ENCODE results near the gene MCF2L2. TPM values are rescaled to one million over a fixed set of nuclear protein-coding genes. Genes with fewer than 3 reads are reported as not detected.
"Not testable (repeated sequence)": the region's sequence is repeated elsewhere in the genome, so short reads cannot be mapped to it uniquely, and the experiment has no call there.

MCF2L2 gene, protein sequence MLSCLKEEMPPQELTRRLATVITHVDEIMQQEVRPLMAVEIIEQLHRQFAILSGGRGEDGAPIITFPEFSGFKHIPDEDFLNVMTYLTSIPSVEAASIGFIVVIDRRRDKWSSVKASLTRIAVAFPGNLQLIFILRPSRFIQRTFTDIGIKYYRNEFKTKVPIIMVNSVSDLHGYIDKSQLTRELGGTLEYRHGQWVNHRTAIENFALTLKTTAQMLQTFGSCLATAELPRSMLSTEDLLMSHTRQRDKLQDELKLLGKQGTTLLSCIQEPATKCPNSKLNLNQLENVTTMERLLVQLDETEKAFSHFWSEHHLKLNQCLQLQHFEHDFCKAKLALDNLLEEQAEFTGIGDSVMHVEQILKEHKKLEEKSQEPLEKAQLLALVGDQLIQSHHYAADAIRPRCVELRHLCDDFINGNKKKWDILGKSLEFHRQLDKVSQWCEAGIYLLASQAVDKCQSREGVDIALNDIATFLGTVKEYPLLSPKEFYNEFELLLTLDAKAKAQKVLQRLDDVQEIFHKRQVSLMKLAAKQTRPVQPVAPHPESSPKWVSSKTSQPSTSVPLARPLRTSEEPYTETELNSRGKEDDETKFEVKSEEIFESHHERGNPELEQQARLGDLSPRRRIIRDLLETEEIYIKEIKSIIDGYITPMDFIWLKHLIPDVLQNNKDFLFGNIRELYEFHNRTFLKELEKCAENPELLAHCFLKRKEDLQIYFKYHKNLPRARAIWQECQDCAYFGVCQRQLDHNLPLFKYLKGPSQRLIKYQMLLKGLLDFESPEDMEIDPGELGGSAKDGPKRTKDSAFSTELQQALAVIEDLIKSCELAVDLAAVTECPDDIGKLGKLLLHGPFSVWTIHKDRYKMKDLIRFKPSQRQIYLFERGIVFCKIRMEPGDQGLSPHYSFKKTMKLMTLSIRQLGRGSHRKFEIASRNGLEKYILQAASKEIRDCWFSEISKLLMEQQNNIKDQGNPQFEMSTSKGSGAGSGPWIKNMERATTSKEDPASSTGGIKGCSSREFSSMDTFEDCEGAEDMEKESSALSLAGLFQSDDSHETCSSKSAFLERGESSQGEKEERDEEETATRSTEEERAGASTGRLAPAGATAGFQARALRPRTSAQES
- polyA plus RNA-seq (ENCODE audit: insufficient read length), result 0.25 TPM

DNA sequence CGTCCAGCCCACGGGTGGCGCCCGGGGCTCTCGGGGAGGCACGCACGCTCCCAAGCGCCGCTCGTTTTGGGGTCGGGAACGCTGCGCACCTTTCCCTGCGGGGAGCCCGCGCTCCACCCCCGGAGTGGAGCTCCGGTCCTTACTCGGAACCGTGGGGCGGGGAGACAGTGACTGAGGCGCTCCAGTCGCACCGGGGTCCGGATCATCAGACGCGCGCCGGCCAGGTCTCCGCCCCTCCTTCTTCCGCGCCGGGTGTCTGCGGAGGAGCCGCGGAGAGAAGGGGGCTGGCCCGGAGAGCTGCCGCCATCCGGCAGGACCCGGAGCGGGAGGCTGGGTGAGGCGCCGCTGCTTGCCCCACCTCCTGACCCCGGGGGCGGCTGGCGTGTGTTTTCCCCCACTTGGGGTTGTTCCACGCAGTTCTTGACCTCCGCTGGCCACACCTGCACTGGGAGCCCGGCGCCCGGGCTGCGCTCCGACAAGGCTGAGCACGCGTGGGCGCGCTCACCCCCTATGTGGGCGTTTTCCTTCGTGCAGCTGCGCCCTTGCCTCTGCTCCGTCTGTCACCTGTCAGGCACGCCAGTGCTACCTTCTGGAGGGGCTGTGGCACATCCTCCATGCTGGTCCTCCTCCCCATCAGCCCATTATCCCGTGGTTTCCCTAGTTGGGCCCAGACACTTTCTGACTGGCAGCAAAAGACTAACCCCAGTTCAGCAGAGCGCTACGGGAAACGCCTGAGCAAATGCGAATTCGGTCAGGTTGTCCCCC, at the start of gene MCF2L2:
Gene MCF2L2 (minus strand): TSS at position 173 of the 765 bp plus-strand sequence. CDS start 642 bp downstream, outside the sequence.
- no peak for DNase-seq (ENCODE audit: low read depth)

DNA sequence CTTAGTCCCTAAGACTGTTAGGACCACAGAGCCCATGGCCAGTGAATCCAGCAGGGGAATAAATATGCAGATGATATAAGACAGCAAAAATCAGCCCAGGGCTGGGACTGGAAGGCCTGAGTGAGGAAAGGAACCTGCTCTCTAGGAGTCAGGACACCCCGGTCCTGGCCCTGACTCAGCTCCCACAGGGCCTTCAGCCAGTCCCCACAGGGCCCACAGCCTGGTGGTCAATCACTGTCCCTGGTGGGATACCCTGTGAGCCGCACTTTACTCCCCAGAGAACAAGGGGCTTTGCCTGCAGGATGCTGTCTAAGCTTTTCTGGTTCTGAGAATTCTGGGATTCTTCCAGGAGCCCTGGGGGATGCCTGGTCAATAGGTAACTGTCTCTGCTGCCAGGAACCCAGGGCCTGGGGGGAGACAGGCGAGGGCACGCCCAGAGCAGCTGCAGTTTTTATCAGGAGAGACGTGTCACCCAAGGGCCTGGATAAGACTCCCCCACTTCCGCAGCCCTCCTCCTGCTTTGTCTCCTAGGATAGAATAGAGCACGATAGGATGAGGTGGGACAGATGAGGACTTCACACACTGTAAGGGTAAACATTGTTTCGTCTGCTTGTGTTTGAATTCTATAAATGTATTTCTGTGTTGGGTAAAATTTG, 49.5 kb upstream of the MCF2L2 start:
- no peak for DNase-seq (ENCODE audit: low read depth)

DNA sequence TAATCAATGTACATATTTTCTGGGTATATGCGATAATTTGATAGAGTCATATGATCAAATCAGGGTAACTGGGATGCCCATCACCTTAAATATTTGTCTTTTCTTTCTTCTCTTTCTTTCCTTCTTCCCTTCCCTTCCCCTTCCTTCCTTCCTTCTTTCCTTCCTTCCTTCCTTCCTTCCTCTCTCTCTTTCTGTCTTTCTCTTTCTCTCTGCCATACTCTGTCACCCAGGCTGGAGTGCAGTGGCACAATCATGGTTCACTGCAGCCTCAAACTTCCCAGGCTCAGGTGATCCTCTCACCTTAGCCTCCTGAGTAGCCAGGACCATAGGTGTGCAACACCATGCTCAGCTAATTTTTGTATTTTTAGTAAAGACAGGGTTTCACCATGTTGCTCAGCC, 47.3 kb upstream of the MCF2L2 start:
- not testable (repeated sequence) for DNase-seq (ENCODE audit: low read depth)

DNA sequence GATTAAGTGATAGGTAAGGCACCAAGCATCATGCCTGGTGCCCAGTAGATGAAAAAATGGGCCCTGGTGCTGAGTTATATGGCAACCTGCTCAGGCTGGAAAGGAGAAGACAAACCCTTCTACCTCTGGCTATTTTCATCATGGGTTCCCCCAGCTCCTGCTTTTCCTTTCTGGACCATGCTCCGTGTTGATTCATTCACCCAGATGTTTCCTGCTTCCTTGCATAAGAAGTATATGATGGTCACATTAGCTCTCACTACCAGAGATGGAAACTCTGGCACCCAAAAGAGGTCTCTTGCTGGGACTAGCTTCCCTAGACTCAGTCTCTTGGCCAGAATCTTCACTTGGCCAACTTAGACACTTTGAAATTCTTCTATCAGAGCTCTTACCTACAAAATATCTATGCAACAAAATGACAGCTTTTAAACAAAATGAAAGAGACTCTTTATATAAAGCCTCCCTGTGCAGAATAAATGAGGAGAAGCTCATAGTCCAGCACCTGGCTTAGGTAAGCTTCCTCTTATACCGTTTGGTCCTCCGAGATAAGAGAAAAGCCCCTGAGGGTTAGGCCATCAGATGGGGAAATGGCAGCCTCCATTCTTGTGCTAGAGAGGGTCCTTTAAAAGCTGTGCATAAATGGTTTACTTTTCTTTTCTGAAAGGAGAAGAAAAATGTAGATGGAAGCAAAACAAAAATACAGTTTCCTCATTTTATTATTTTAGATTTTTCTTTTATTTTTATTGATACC, 46.8 kb upstream of the MCF2L2 start:
- DNase-seq (ENCODE audit: low read depth), result no peak

DNA sequence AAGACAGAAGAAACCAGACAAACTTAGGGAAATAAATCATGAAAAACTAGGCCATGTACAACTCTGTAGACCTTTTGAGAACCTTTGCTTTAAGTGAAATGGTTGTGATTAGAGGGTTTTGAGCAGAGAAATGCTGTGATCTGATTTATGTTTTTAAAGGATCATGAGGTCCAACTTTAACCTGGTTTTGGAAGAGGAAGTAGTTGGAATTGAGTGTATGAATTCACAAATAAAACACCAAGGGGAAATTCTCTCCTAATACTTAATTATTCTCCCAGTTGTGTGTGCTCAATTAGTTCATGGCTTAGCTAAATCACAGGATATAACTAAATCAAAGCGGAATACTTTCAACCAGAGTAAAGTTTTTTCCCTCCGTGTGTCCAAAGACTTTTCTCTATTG, 45.5 kb upstream of the MCF2L2 start:
- no peak for DNase-seq (ENCODE audit: low read depth)

DNA sequence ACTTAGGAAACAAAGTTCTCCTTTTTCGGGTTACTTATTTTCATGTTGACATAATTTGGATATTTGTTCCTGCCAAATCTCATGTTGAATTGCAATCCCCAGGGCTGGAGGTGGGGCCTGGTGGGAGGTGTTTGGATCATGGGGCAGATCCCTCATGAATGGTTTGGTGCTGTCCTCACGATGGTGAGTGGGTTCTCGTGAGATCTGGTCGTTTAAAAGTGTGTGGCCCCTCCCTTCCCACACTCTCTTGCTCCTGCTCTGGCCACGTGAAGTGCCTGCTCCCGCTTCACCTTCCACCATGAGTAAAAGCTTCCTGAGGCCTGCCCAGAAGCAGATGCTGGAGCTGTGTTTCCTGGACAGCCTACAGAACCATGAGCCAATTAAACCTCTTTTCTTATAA, 43.7 kb upstream of the MCF2L2 start:
- DNase-seq (ENCODE audit: low read depth), result no peak

DNA sequence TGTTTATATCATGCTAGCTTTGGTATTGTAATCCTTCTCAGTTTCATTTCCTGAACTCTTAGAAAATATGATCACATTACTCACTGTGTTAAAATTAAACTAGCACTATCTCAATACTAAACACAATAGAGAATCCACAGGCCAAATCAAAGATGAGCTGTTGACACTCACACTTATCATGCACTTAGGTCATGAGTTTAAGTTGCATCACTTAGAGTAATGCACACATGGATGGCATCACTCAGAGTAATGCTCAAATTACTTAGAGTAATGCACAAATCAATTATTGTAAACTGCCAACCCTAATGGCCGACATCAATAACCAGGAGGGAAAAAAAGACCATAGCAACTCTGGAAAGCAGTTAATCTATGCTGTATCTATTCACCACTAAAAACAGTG, 40.0 kb upstream of the MCF2L2 start:
- DNase-seq (ENCODE audit: low read depth), result no peak

DNA sequence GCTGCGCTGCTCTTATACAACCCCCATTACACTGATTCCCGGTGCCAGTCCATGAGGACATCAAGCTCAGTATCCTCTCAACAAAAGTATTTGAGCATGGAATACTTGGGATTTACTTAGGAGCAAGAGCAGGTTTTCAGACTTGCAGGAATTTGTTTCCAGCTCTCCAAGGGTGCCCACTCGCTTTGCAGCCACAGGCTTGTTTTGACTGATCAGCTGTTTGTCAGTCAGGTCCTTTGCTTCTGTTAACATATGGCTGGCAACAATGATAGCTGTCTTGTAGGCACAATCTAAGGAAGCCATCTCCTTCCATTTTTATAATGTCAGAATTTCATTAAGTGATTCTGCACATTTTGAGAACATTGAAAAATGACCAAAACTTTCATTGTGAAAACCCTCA, 38.2 kb upstream of the MCF2L2 start:
- DNase-seq (ENCODE audit: low read depth), result no peak

DNA sequence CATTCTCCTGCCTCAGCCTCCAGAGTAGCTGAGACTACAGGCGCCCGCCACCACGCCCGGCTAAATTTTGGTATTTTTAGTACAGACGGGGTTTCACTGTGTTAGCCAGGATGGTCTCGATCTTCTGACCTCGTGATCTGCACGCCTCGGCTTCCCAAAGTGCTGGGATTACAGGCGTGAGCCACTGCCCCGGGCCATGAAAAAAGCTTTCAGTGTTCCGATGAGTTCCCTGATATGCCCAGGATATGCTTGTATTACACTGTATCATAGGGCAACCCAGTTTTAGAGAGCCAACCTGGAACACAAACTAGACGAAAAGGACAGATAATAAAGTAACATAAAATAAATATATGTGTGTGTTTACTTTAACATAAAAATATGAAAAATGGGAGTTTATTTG, 37.3 kb upstream of the MCF2L2 start:
- DNase-seq (ENCODE audit: low read depth), result not testable (repeated sequence)

DNA sequence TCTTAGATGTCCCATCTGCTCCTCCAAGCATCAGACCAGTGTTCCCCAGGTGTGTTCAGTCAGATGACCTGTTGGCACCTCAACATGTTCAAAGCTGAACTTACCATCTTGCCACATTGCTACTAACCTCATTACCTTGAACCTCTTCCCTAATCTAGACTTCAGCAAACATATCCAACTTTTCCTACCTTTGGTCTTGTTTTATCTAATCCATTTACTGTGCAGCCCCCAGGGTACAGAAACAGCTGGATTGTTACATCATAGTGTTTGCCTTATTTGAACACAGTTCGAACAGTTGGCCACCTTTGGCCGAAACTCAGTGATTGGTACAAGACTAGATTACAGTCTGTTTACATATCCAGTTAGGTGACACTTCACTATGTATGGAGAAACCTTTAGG, 36.1 kb upstream of the MCF2L2 start:
- DNase-seq (ENCODE audit: low read depth), result no peak

DNA sequence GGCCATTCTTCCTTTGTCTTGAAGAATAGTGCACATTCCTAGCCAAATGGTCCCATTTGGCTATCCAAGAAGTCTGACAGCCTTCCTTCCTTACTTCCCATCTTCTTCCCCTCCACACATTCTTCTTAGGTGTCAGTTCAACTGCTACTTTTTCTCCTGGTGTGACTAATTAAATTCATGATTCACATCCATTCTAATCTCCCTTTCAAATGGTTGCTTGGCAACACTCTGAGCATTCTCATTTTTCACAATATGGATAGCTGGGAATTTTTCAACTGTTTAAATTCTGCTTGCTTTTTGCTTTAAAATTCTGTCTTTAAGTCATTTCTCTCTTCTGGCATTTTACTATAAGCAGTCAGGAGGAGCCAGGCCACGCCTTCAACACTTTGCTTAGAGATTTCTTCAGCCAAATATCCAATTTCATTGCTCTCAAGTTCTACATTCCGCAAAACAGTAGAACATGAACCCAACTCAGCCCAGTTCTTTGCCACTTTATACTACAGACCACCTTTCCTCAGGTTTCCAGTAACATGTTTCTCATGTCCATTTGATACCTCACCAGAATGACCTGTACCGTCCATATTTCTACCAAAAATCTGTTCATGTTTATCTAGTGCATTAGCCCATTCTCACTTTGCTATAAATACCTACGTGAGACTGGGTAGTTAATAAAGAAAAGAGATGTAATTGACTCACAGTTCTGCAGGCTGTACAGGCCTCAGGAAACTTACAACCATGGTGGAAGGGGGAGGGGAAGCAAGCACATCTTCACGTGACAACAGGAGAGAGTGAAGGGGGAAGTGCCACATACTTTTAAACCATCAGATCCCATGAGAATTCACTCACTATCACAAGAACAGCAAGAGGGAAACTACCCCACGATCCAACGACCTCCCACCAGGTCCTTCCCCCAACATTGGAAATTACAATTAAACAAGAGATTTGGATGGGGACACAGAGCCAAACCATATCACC, 31.9 kb upstream of the MCF2L2 start:
- no peak for DNase-seq (ENCODE audit: low read depth)

DNA sequence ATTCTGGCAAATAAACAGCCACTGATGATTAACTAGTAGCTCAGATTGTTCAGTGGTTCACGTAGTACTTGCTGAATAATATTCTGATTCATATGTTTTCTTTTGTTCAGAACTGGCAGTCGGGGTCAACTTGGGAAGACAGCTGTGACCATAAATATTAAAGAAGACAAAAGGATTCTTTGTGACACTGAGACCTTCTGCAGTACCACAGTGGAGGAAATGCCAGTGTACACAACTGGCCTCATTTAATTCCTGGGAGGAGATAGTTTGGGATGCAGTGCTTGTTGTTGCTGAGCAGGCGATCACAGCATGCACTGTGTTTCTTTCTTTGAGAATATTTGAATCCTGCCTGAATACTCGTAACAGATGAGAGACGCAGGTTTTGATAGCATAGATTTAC, 26.7 kb upstream of the MCF2L2 start:
- no peak for DNase-seq (ENCODE audit: low read depth)

DNA sequence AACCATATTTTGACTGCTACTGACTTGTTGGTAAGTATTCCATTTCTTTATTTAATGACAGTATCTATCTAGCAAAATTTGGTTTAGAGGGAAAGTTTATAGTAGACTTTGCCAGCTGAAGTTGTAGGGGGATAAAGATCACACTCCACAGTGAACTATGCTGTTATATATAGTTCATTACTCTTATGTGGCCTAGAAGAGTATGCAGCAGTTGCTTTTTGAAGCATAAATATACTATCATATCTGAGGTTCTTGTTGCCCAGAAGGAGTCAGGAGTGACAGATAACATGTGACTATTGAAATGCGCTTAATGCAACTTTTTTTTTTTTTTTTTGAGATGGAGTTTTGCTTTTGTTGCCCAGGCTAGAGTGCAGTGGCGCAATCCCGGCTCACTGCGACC, 25.6 kb upstream of the MCF2L2 start:
- DNase-seq (ENCODE audit: low read depth), result no peak

DNA sequence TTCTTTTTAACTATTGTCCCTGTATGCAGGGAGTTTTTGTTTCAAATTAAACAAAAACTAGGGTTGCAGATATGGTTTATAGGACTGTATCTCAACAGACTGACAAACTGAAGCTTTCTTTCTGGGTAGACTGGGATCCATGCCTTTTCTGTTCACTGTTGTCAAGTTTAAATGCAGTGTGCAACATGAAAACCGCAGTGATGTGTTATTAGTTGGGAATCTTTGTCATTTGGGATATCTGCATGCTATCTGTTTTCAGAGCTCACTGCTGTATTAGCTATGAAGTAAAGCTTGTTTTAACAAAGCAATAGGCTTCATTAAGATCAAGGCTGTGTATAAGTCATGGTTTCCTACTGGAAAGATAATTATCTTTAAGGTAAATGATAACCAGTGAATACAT, 21.4 kb upstream of the MCF2L2 start:
- DNase-seq (ENCODE audit: low read depth), result no peak

DNA sequence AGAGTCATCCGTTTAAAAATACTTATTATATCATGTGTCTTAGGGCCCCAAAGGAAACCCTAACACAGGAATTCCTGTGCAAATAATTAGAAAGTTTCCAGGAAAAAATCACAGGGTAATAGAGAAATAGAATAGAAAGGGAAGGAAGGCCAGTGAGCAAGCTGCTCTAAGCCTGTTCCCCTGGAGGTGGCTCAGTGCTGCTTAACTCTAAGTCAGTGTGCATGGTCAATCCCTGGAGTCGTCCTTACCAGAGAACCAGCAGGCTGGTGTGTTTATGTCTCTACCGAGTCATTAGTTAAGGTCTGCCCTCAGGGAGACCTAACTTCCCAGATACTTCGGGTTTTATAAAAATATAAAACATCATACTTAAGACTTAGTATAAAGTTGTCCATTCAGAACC, 21.0 kb upstream of the MCF2L2 start:
- no peak for DNase-seq (ENCODE audit: low read depth)

DNA sequence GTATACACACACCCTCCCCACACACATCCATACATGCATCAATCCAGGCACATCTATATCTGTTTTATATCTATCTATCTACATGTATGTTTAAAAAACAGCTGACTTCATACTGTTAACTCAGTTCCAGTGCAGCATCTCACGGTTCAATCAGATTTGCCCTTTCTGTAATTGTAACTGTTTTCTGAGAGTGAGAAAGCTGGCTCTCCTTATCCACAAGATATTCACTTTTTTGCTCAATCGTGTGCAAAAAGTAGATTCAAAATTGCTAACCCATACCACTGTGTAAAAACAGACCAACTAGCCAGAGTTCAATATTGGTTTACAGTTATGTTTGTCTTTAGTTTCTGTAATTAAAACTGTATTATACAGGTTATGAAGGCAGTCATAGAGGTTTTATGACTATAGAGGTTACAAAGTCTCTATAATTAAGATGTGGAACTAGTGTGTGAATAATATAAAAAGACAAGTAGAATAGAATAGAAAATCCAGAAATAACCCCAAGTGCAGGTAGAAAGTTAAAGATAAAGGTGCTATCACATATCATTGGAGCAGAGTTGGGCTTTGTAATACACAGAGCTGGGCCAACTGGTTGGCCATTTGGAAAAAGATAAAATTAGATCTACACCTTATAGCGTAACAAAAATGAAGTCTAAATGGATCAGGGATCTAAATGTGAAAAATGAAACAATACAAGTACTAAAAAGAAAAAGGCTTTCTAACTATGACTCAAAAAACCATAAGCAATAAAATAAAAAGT, 20.1 kb upstream of the MCF2L2 start:
- DNase-seq (ENCODE audit: low read depth), result no peak

DNA sequence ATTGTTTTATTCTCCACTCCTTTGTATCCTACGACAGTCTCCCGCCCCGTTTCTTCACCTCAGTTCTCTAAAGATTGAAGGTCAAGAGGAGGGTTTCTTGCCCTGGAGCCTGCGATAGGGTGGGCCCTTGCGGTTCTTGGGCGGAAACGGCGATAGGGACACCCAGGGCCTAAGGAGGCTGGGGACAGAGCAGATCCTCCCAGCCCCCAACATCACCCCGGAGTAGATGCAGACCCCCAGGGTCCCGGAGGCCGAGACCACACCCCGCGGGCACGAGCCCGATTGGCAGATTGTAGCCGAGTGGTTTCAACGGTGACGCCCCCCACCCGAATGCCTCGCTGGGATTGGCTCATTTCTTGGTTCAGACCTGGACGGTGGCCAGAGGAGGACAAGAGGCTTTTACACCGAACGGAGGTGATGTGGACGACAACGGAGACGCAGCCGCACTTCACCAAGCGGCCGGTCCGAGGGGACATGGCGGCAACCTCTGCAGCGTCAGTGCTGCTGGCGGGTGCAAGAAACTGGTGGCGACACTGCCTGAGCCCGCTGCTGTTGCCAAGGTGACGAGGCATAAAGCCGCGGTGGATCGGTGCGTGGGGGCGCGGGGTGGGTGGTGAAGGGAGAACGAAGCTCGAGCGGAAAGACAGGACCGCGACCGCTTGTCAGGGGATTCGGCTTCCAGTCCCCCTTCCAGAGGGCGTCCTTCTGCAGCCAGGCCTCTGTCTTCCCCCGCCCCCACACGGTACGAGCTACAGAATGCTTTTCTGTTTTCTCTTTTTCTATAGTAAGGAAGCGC, 19.0 kb upstream of the MCF2L2 start:
- DNase-seq (ENCODE audit: low read depth), result peak; percentile 36

DNA sequence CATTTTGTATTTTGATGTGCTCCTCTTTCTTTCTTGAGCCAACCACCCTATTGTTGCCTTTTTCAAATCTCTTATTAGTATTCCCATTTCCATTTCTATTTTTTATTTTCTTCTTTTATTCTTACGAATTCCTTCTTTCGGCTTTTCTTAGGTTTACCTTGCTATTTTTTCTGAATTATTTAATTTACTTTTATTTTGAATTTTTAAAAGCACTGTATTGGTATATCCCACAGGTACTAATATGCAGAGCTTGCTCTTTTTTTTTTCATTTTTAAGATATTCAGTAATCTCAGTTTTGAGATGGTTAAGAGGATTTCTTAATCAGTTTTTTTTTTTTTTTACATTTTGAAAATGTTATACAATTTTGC, 18.4 kb upstream of the MCF2L2 start:
- no peak for DNase-seq (ENCODE audit: low read depth)
